ENCODE data around the gene UBE3D.

DNA sequence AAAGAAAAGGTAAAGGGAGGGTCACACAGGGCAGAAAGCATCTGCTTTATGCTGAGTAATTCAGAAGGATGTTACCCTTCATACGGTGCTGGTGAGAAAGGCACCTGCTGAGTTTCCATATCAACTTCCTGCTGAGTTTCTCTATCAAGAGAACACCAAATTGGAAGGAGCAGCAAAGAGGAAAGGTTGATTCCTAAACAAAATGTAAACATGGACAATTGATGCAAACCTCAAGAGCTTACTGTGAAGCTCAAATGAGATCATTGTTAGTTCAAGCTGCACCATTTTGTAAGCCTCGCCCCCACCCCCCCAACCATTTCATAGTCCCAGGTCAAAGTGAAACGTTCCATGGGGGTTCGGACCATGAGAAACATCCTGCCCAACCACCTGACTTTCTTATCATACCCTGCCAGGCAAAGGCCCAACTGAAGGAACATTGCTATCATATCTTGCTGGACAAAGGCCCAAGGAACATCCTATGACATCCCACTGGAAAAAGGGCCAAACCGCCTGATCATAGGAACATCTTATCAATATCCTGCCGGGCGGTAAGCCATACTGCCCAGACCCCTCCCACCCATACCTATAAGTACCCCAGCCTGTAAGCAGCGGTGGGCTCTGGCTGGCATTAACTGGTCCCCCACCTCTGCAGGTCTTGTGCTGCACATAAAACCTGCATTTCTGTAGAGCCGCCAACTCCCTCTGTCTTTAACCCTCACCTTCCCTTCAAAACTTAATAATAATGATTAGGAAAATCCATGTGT is 171.6 kb downstream of the UBE3D start:
- TF ChIP-seq, protein P1, sequence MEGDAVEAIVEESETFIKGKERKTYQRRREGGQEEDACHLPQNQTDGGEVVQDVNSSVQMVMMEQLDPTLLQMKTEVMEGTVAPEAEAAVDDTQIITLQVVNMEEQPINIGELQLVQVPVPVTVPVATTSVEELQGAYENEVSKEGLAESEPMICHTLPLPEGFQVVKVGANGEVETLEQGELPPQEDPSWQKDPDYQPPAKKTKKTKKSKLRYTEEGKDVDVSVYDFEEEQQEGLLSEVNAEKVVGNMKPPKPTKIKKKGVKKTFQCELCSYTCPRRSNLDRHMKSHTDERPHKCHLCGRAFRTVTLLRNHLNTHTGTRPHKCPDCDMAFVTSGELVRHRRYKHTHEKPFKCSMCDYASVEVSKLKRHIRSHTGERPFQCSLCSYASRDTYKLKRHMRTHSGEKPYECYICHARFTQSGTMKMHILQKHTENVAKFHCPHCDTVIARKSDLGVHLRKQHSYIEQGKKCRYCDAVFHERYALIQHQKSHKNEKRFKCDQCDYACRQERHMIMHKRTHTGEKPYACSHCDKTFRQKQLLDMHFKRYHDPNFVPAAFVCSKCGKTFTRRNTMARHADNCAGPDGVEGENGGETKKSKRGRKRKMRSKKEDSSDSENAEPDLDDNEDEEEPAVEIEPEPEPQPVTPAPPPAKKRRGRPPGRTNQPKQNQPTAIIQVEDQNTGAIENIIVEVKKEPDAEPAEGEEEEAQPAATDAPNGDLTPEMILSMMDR (conservative IDR thresholded peaks at IDR 0.05; ENCODE audit: low read depth, low read length): no peak
- TF ChIP-seq POLR2A (IDR thresholded peaks at IDR 0.05; ENCODE audit: low read depth, low read length) (no peak), SMC3 (IDR thresholded peaks at IDR 0.05; ENCODE audit: low read depth, low read length) (no peak)

All from IMR-90 (cell line).